ENCODE data around the gene ITPR1.

GRCh38 chr3:4708230-4708629, 215.1 kb downstream of the ITPR1 start:
- TF ChIP-seq KDM1A (IDR thresholded peaks at IDR 0.05; ENCODE audit: low read depth) (no peak), CEBPB (IDR thresholded peaks at IDR 0.05) (no peak), MAX (IDR thresholded peaks at IDR 0.05) (no peak), CTCF (IDR thresholded peaks at IDR 0.05) (no peak), BHLHE40 (IDR thresholded peaks at IDR 0.05; ENCODE audit: low read depth, low read length) (no peak)
